ENCODE data around the gene LITAF. TPM values are rescaled to one million over a fixed set of nuclear protein-coding genes. Genes with fewer than 3 reads are reported as not detected.

Gene LITAF
- total and polyA plus RNA-seq, 2 of the 4 experiments (the other 2 are of a cell fraction), result 113 to 206 TPM

GRCh38 chr16:11630046-11630767, 43.5 kb upstream of the LITAF start:
- Histone ChIP-seq H2AK5ac (ENCODE audit: low read depth, low read length) (peak overlapping the region; percentile 94), H3K14ac (replicated peaks; ENCODE audit: low read depth, low read length) (no peak overlapping the region), H3K4me1 (ENCODE audit: control insufficient read depth, insufficient read depth, low read length) (peaks cover 34% of the 10 kb centered on the region), H3K27me3 (ENCODE audit: control insufficient read depth, insufficient read depth, low read length) (no peaks in the 10 kb centered on the region), H3K18ac (ENCODE audit: low read depth, low read length) (peak overlapping the region; percentile 45; the same call in 1 of the 2 replicates), H3K4ac (ENCODE audit: low read depth, low read length) (peak overlapping the region; percentile 86; the same call in 1 of the 2 replicates), H2BK15ac (ENCODE audit: low read depth, low read length) (peak overlapping the region; percentile 99; the same call in 1 of the 3 replicates), H2AK9ac (replicated peaks; ENCODE audit: low read depth, low read length, poor library complexity) (no peak overlapping the region), H3K9ac (ENCODE audit: low read depth, low read length) (no peak overlapping the region), H3K4me2 (ENCODE audit: low read depth, low read length) (no peak overlapping the region), H3K27ac (ENCODE audit: insufficient read depth, low read length) (peak overlapping the region; percentile 59; the same call in 1 of the 2 replicates), H2BK20ac (ENCODE audit: low read depth, low read length) (0 out of 2 replicates have a peak overlapping the region, but pooled peaks have one; percentile 90), H4K91ac (ENCODE audit: insufficient read depth, low read depth, low read length) (0 out of 2 replicates have a peak overlapping the region, but pooled peaks have one; percentile 19), H4K8ac (ENCODE audit: low read depth in 2 of 2, low read length in 2 of 2) (peak overlapping the region in 1 of 2 experiments; percentile 78; a peak in 1 of 4 replicates), H3K36me3 (ENCODE audit: control insufficient read depth, insufficient read depth, low read length) (no peaks in the 10 kb centered on the region), H3K56ac (ENCODE audit: extremely low read depth, insufficient read depth, low read length) (no peak overlapping the region), H3K79me1 (ENCODE audit: low read depth in 1 of 2, low read length in 2 of 2) (no peaks in the 10 kb centered on the region; a peak in 1 of 4 replicates), H2BK5ac (ENCODE audit: low read depth, low read length, poor library complexity, severe bottlenecking) (no peak overlapping the region), H2AFZ (replicated peaks; ENCODE audit: low read length, poor library complexity) (peak overlapping the region; percentile 44), H3K4me3 (ENCODE audit: insufficient read depth, low read depth, low read length) (no peak overlapping the region), H3K9me3 (ENCODE audit: control insufficient read depth, insufficient read depth, low read length) (no peaks in the 10 kb centered on the region), H3K9me1 (ENCODE audit: insufficient read depth, low read length) (peaks cover 16% of the 10 kb centered on the region), H2BK120ac (ENCODE audit: low read depth, low read length) (peak overlapping the region; percentile 100; the same call in 1 of the 2 replicates), H4K5ac (ENCODE audit: low read depth, low read length) (peak overlapping the region; percentile 17; the same call in 1 of the 2 replicates), H4K20me1 (ENCODE audit: insufficient read depth, low read length) (no peaks in the 10 kb centered on the region), H3K23ac (ENCODE audit: low read depth, low read length) (no peak overlapping the region)
- POLR2A ChIA-PET (ENCODE audit: unreplicated experiment), result interaction anchor here (0.5 to 0.6 kb wide), 2 partner anchors 9 to 173 kb away, joined by 4 to 5 read pairs; no protein-coding TSS in a partner anchor
- BruUV-seq (replicated peaks), result no TSS peak
- intact Hi-C loops (cut with micrococcal nuclease), result no loop called here
- no peak for DNase-seq
- CTCF ChIA-PET, result interaction anchor here (0.6 to 0.8 kb wide), 2 partner anchors 8 to 10 kb away, joined by 3 to 4 read pairs; no protein-coding TSS in a partner anchor
- dilution Hi-C loops (cut with HindIII; ENCODE audit: low sequenced_read_pairs, unreplicated experiment), result no loop called here
- ATAC-seq (ENCODE audit: low read depth), result no peak
- in situ Hi-C loops (cut with MboI; ENCODE audit: low sequenced_read_pairs), result no loop called here
- WGBS, 2 experiments (ENCODE audit: extremely low coverage in 2 of 2, insufficient read length in 1 of 2), result 20% methylated on average over 1 of the region's 12 CpGs; no CpG with 5 or more reads in 1 of the 2 experiments
- no peak for TF ChIP-seq CTCF (conservative IDR thresholded peaks at IDR 0.05; ENCODE audit: low read depth, low read length)
- TF ChIP-seq USF2 (IDR thresholded peaks at IDR 0.05; ENCODE audit: low read depth, low read length), result no peak
- TF ChIP-seq RAD21 (IDR thresholded peaks at IDR 0.05; ENCODE audit: low read length), result no peak
- no peak for TF ChIP-seq ELK1 (IDR thresholded peaks at IDR 0.05; ENCODE audit: borderline replicate concordance, low read depth, low read length)
- no peak for TF ChIP-seq SMC3 (IDR thresholded peaks at IDR 0.05; ENCODE audit: low read depth, low read length)
- no peak for TF ChIP-seq BHLHE40 (IDR thresholded peaks at IDR 0.05; ENCODE audit: low read depth, low read length)
- TF ChIP-seq RFX5 (IDR thresholded peaks at IDR 0.05; ENCODE audit: low read depth, low read length), result no peak
- no peak for TF ChIP-seq CHD1 (IDR thresholded peaks at IDR 0.05; ENCODE audit: low read depth, low read length)
- no peak for TF ChIP-seq MAZ (IDR thresholded peaks at IDR 0.05; ENCODE audit: borderline replicate concordance, low read depth, low read length)
- no peak for TF ChIP-seq FOS (IDR thresholded peaks at IDR 0.05; ENCODE audit: low read depth, low read length)
- no peak for TF ChIP-seq RCOR1 (IDR thresholded peaks at IDR 0.05; ENCODE audit: insufficient replicate concordance, low read length)
- TF ChIP-seq MXI1 (IDR thresholded peaks at IDR 0.05; ENCODE audit: borderline replicate concordance, low read depth, low read length), result no peak
- TF ChIP-seq MAFK (IDR thresholded peaks at IDR 0.05; ENCODE audit: low read depth, low read length), result no peak
- no peak for TF ChIP-seq POLR2A (IDR thresholded peaks at IDR 0.05; ENCODE audit: low read depth, low read length)
